Endothelial cell of umbilical vein (primary cell): ENCODE results near the gene NOSIP. TPM values are rescaled to one million over a fixed set of nuclear protein-coding genes. Genes with fewer than 3 reads are reported as not detected.

Experiments
- BruUV-seq: library from RNA; stranded (reverse); fragments of 400-500 nt; replicated peaks from 2 replicates; lab custom pipeline; 2021; lab: Mats Ljungman, UMichigan
- CTCF ChIA-PET: fragments of 300-600, 350-600 bp; sonication (Branson Sonifier 250); formaldehyde crosslinking; loops from one replicate; lab custom pipeline; 2021; ENCODE audit warnings: antibody characterized with exemption, inconsistent platforms; lab: Charles Lee
- POLR2A ChIA-PET: fragments of 300-600, 350-600 bp; sonication (Branson Sonifier 250); formaldehyde crosslinking; loops from one replicate; lab custom pipeline; 2021; ENCODE audit warnings: antibody characterized with exemption, inconsistent platforms; lab: Charles Lee
- DNase-seq: peaks from one replicate; pipeline ENCODE4 v3.0.0-alpha.2; 2011; ENCODE audit warnings: low read depth, low spot score
- FAIRE-seq: peaks from 2 replicates; lab custom pipeline; 2011; peaks lifted over from hg19 to GRCh38; lab: Jason Lieb, UNC
- H2AFZ ChIP-seq: 2 replicates; pipeline ENCODE4 v1.6.0; 2012; ENCODE audit warnings: low read depth, low read length, control low read depth, inconsistent platforms
- H3K27ac ChIP-seq: 2 replicates; pipeline ENCODE4 v1.5.1; 2011; ENCODE audit warnings: low read depth, mild to moderate bottlenecking, control low read depth, low read length, moderate library complexity; ENCODE audit not compliant: insufficient read depth
- H3K27me3 ChIP-seq, 2 experiments: 2 replicates each; pipeline versions ENCODE4 v1.6.0 to v1.6.1; 2011; ENCODE audit warnings: low read length in 2 of 2, mixed read lengths in 1 of 2; ENCODE audit not compliant: control insufficient read depth in 2 of 2, insufficient read depth in 2 of 2
- H3K36me3 ChIP-seq, 2 experiments: 2 replicates in 1 of 2; 3 replicates in 1 of 2; pipeline ENCODE4 v1.5.1; 2011; ENCODE audit warnings: low read length in 2 of 2, mild to moderate bottlenecking in 1 of 2, moderate library complexity in 1 of 2; ENCODE audit not compliant: control insufficient read depth in 2 of 2, insufficient read depth in 2 of 2; ENCODE audit errors: extremely low read depth in 1 of 2
- H3K4me1 ChIP-seq: 3 replicates; pipeline ENCODE4 v1.5.1; 2011; ENCODE audit warnings: mild to moderate bottlenecking, low read length; ENCODE audit not compliant: control insufficient read depth, insufficient read depth; ENCODE audit errors: extremely low read depth
- H3K4me2 ChIP-seq: 2 replicates; pipeline ENCODE4 v1.6.1; 2011; ENCODE audit warnings: low read length, control low read depth, mixed read lengths; ENCODE audit not compliant: insufficient read depth
- H3K4me3 ChIP-seq, 3 experiments: fragments of 200-600 bp in 1 of 3; sonication (generic), shearing (Covaris generic) in 1 of 3; replicated peaks in 1 of 3; 2 replicates each; pipeline ENCODE4 v1.5.1; 2011 to 2016; ENCODE audit warnings: control low read depth in 3 of 3, low read length in 3 of 3, mild to moderate bottlenecking in 2 of 3, inconsistent platforms in 1 of 3, low read depth in 1 of 3, moderate library complexity in 1 of 3; ENCODE audit not compliant: insufficient read depth in 1 of 3
- H3K79me2 ChIP-seq: 2 replicates; pipeline ENCODE4 v1.6.0; 2012; ENCODE audit warnings: low read length, inconsistent platforms; ENCODE audit not compliant: control insufficient read depth, insufficient read depth
- H3K9ac ChIP-seq: replicated peaks from 2 replicates; pipeline ENCODE3; 2011; ENCODE audit warnings: low read length, control low read depth; ENCODE audit not compliant: insufficient read depth; ENCODE audit errors: extremely low read depth
- H3K9me1 ChIP-seq: replicated peaks from 3 replicates; pipeline ENCODE4 v1.6.0; 2011; ENCODE audit warnings: mild to moderate bottlenecking, low read length; ENCODE audit not compliant: control insufficient read depth, insufficient read depth; ENCODE audit errors: extremely low read depth
- H3K9me3 ChIP-seq: replicated peaks from 2 replicates; pipeline ENCODE4 v1.5.1; 2012; ENCODE audit warnings: low read length, inconsistent platforms; ENCODE audit not compliant: control insufficient read depth, insufficient read depth
- H4K20me1 ChIP-seq: replicated peaks from 2 replicates; pipeline ENCODE3; 2011; ENCODE audit warnings: mild to moderate bottlenecking, low read length; ENCODE audit not compliant: control insufficient read depth, insufficient read depth; ENCODE audit errors: extremely low read depth
- EZH2 ChIP-seq: IDR thresholded peaks from 2 replicates; pipeline ENCODE4 v1.6.1; 2012; ENCODE audit warnings: borderline replicate concordance, low read depth, mild to moderate bottlenecking, moderate library complexity, low read length, inconsistent platforms; ENCODE audit not compliant: severe bottlenecking
- FOS ChIP-seq: IDR thresholded peaks from 2 replicates; pipeline ENCODE4 v1.6.1; 2011; ENCODE audit warnings: mild to moderate bottlenecking, low read length, moderate library complexity, borderline replicate concordance; ENCODE audit not compliant: insufficient read depth
- GATA2 ChIP-seq: IDR thresholded peaks from 2 replicates; pipeline ENCODE4 v1.7.0; 2011; ENCODE audit warnings: low read depth, mild to moderate bottlenecking, moderate library complexity, mixed read lengths, low read length; ENCODE audit not compliant: insufficient read length, insufficient read depth
- JUN ChIP-seq: IDR thresholded peaks from 2 replicates; pipeline ENCODE4 v1.6.1; 2011; ENCODE audit warnings: borderline replicate concordance, low read depth; ENCODE audit not compliant: insufficient read length, insufficient read depth
- MYC ChIP-seq: IDR thresholded peaks from one replicate; pipeline ENCODE4 v1.6.1; 2011; ENCODE audit warnings: mild to moderate bottlenecking, low read depth, low read length
- POLR2A ChIP-seq: IDR thresholded peaks from 2 replicates; pipeline ENCODE4 v1.6.1; 2012; ENCODE audit warnings: low read depth, mild to moderate bottlenecking, control low read depth, low read length
- POLR2AphosphoS5 ChIP-seq: IDR thresholded peaks from 2 replicates; pipeline ENCODE4 v1.6.1; 2012; ENCODE audit warnings: low read depth, mild to moderate bottlenecking, control low read depth, low read length, moderate library complexity; ENCODE audit not compliant: insufficient read depth
- dilution Hi-C: fragments of 300-500 bp; cut with MboI; formaldehyde crosslinking; loops from one replicate; pipeline ENCODE4 v1.15.0; 2019; ENCODE audit warnings: low sequenced_read_pairs; ENCODE audit not compliant: extremely low pct_ligation_motif_present
- intact Hi-C: fragments of 100-400 bp; cut with micrococcal nuclease; formaldehyde crosslinking; loops from one replicate; pipeline ENCODE4 v1.10.0; 2022
- polyA plus RNA-seq, 4 experiments: library from polyadenylated mRNA; depleted of rRNA in 3 of 4; stranded (reverse) in 3 of 4; unstranded in 1 of 4; fragments of >200 nt; gene quantifications; 2 replicates each; pipeline versions ENCODE4 v1.2.1 to v1.2.3, GENCODE V29; 2011 to 2012; ENCODE audit warnings: missing spikeins in 1 of 4
- total RNA-seq: library from RNA; stranded (reverse); gene quantifications from 2 replicates; pipeline ENCODE4 v1.2.3, GENCODE V29; 2021
- TF ChIP-seq, protein P1 (sequence below), 2 donors: IDR thresholded peaks; 1 replicate in 1 of 2; 2 replicates in 1 of 2; pipeline ENCODE4 v1.5.1; 2011; ENCODE audit warnings: low read length in 2 of 2, mild to moderate bottlenecking in 2 of 2, moderate library complexity in 2 of 2, control low read depth in 1 of 2, inconsistent platforms in 1 of 2, low read depth in 1 of 2; ENCODE audit not compliant: insufficient read depth in 1 of 2; ENCODE audit errors: extremely low read depth in 1 of 2
- TF ChIP-seq, protein P2 (sequence below): IDR thresholded peaks from 2 replicates; pipeline ENCODE4 v1.6.1; 2011; ENCODE audit not compliant: insufficient read depth, insufficient read length

NOSIP gene
- total and polyA plus RNA-seq, 2 donors (not counting 3 experiments of a cell fraction or from before 2014, with no cell fraction given) = 77.5 to 128 TPM

DNA sequence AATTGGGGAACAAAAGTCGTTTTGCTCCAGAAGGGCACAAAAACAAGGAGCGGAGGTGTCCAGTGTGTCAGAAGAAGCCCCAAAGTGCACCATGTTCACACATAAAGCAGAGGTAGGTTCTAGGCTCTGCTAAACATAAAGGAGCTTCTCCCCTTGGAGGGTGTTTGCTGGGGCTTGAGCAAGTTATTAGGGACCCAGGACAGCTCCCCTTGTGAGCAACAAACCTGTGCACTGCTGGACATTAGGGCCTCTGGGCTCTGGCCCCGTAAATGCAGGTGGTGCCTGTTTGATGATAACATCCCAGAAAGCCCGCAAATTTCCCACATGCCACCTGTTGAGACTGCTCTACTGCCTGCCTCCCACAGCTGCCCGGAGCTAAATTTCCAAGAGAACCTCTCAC lies 41.7 kb downstream of the NOSIP start:
- Histone ChIP-seq H3K9me1 (no peaks in the 10 kb centered on the region), H3K27ac (no peak overlapping the region), H4K20me1 (no peaks in the 10 kb centered on the region), H3K27me3 (no peaks in the 10 kb centered on the region), H3K4me1 (peaks cover 4% of the 10 kb centered on the region), H3K4me2 (no peak overlapping the region), H3K9me3 (no peaks in the 10 kb centered on the region), H3K36me3 (peaks cover 11 to 15% of the 10 kb centered on the region in 2 experiments), H3K4me3 (no peak overlapping the region), H3K79me2 (no peaks in the 10 kb centered on the region), H3K9ac (no peak overlapping the region), H2AFZ (no peak overlapping the region)
- TF ChIP-seq POLR2A (no peak), JUN (no peak), POLR2AphosphoS5 (no peak), GATA2 (no peak), MYC (no peak), FOS (no peak), EZH2 (no peak)
- TF ChIP-seq, protein P1, sequence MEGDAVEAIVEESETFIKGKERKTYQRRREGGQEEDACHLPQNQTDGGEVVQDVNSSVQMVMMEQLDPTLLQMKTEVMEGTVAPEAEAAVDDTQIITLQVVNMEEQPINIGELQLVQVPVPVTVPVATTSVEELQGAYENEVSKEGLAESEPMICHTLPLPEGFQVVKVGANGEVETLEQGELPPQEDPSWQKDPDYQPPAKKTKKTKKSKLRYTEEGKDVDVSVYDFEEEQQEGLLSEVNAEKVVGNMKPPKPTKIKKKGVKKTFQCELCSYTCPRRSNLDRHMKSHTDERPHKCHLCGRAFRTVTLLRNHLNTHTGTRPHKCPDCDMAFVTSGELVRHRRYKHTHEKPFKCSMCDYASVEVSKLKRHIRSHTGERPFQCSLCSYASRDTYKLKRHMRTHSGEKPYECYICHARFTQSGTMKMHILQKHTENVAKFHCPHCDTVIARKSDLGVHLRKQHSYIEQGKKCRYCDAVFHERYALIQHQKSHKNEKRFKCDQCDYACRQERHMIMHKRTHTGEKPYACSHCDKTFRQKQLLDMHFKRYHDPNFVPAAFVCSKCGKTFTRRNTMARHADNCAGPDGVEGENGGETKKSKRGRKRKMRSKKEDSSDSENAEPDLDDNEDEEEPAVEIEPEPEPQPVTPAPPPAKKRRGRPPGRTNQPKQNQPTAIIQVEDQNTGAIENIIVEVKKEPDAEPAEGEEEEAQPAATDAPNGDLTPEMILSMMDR (IDR thresholded peaks at IDR 0.05; ENCODE audit: extremely low read depth in 1 of 2, insufficient read depth in 1 of 2, low read depth in 1 of 2, low read length in 2 of 2) = no peak
- TF ChIP-seq, protein P2, sequence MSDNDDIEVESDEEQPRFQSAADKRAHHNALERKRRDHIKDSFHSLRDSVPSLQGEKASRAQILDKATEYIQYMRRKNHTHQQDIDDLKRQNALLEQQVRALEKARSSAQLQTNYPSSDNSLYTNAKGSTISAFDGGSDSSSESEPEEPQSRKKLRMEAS = no peak
- FAIRE-seq = no peak
- no peak for DNase-seq
- dilution Hi-C loops = no loop called here
- BruUV-seq = no TSS peak
- intact Hi-C loops = no loop called here
- POLR2A ChIA-PET = no interaction called here
- CTCF ChIA-PET = interaction anchor here (0.9 to 1.5 kb wide), 3 partner anchors 8 to 36 kb away, joined by 3 read pairs; partner anchors contain the start of gene RCN3
